HepG2 (cell line): ENCODE measurements around the gene GMFB. TPM values are rescaled to one million over a fixed set of nuclear protein-coding genes. Genes with fewer than 3 reads are reported as not detected.
A peak's percentile ranks its signal among the peaks of the same experiment; 100 is the strongest.

ENCODE experiments used
- CAMTA2 ChIP-seq: sonication (generic); formaldehyde crosslinking; IDR thresholded peaks from 2 replicates; pipeline ENCODE4 v1.4.0; 2020; ENCODE audit warnings: mild to moderate bottlenecking, missing genetic modification reagents, borderline replicate concordance
- CHD2 ChIP-seq: IDR thresholded peaks from 2 replicates; pipeline ENCODE4 v1.6.1; 2011; ENCODE audit warnings: low read depth, low read length, improper control_type of control experiment
- DZIP1 ChIP-seq: sonication (generic); formaldehyde crosslinking; IDR thresholded peaks from 2 replicates; pipeline ENCODE4 v1.5.0; 2020; ENCODE audit warnings: mild to moderate bottlenecking, missing genetic modification reagents
- KDM5B ChIP-seq: sonication (generic); formaldehyde crosslinking; IDR thresholded peaks from 2 replicates; pipeline ENCODE4 v1.4.0; 2020; ENCODE audit warnings: missing genetic modification reagents, mild to moderate bottlenecking, borderline replicate concordance
- MAX ChIP-seq: IDR thresholded peaks from 2 replicates; pipeline ENCODE4 v1.6.1; 2012; ENCODE audit warnings: inconsistent platforms
- MEF2D ChIP-seq: sonication (generic); formaldehyde crosslinking; IDR thresholded peaks from 2 replicates; pipeline ENCODE4 v1.5.1; 2020; ENCODE audit warnings: mild to moderate bottlenecking, missing genetic modification reagents
- PCBP1 ChIP-seq: fragments of 200-400 bp; formaldehyde crosslinking; IDR thresholded peaks from 2 replicates; pipeline ENCODE4 v1.6.1; 2017; ENCODE audit warnings: mild to moderate bottlenecking, low read depth, low read length, borderline replicate concordance
- RARG ChIP-seq: sonication (generic); formaldehyde crosslinking; IDR thresholded peaks from 2 replicates; pipeline ENCODE4 v1.4.0; 2020; ENCODE audit warnings: low read depth, mild to moderate bottlenecking, missing genetic modification reagents
- REST ChIP-seq, 2 experiments: IDR thresholded peaks; 2 replicates each; pipeline ENCODE4 v1.6.1; 2011 to 2012; ENCODE audit warnings: low read length in 2 of 2, borderline replicate concordance in 1 of 2, low read depth in 1 of 2, mild to moderate bottlenecking in 1 of 2, moderate library complexity in 1 of 2
- SP2 ChIP-seq: sonication (generic); formaldehyde crosslinking; IDR thresholded peaks from 2 replicates; pipeline ENCODE4 v1.5.1; 2020; ENCODE audit warnings: mild to moderate bottlenecking, missing genetic modification reagents
- SRF ChIP-seq: IDR thresholded peaks from 2 replicates; pipeline ENCODE4 v1.6.1; 2011; ENCODE audit warnings: mild to moderate bottlenecking, low read depth, low read length, moderate library complexity
- ZBTB26 ChIP-seq: IDR thresholded peaks from 2 replicates; pipeline ENCODE4 v1.6.1; 2016; ENCODE audit warnings: missing compliant biosample characterization, missing genetic modification reagents, borderline replicate concordance
- ZNF121 ChIP-seq: sonication (generic); formaldehyde crosslinking; IDR thresholded peaks from 2 replicates; pipeline ENCODE4 v1.5.0; 2020; ENCODE audit warnings: mild to moderate bottlenecking, missing genetic modification reagents
- ZNF280D ChIP-seq: sonication (generic); formaldehyde crosslinking; IDR thresholded peaks from 2 replicates; pipeline ENCODE4 v1.5.1; 2020; ENCODE audit warnings: mild to moderate bottlenecking, missing genetic modification reagents
- ZNF652 ChIP-seq: IDR thresholded peaks from 2 replicates; pipeline ENCODE4 v1.6.1; 2016; ENCODE audit warnings: low read depth, borderline replicate concordance
- ZNF749 ChIP-seq: sonication (generic); formaldehyde crosslinking; IDR thresholded peaks from 2 replicates; pipeline ENCODE4 v1.8.0; 2022; ENCODE audit warnings: mild to moderate bottlenecking, missing genetic modification reagents, moderate library complexity, borderline replicate concordance
- ZNF761 ChIP-seq: sonication (generic); formaldehyde crosslinking; conservative IDR thresholded peaks from 2 replicates; pipeline ENCODE4 v1.4.0; 2020; ENCODE audit warnings: mild to moderate bottlenecking, missing genetic modification reagents
- ZNF850 ChIP-seq: sonication (generic); formaldehyde crosslinking; conservative IDR thresholded peaks from 2 replicates; pipeline ENCODE4 v1.9.0; 2021; ENCODE audit warnings: mild to moderate bottlenecking, missing genetic modification reagents
- polyA plus RNA-seq, 8 experiments: library from polyadenylated mRNA; depleted of rRNA in 3 of 8; stranded (reverse) in 7 of 8; unstranded in 1 of 8; fragments of >200 nt; fragmentation: Illumina TruSeq in 4 of 8; extraction: Trizol in 4 of 8; gene quantifications; 2 replicates each; pipeline versions ENCODE4 v1.2.1 to v1.2.3, GENCODE V29; 2011 to 2016; ENCODE audit warnings: low read depth in 4 of 8, missing spikeins in 1 of 8, mixed read lengths in 1 of 8; ENCODE audit not compliant: insufficient read depth in 1 of 8
- total RNA-seq, 5 experiments: library from RNA; depleted of rRNA; stranded (reverse); fragments of >200 nt; fragmentation: Illumina TruSeq; extraction: Trizol; gene quantifications; 2 replicates each; pipeline ENCODE4 v1.2.3, GENCODE V29; 2016; ENCODE audit warnings: low read depth in 1 of 5

The GMFB gene
- total and polyA plus RNA-seq, 2 of the 13 experiments (the other 11 are each of a cell fraction or from before 2014, with no cell fraction given) = 17.3 to 68.2 TPM

- TF ChIP-seq ZNF652 (CRISPR knock-in tag) = no peak
- no peak for TF ChIP-seq ZNF749
- TF ChIP-seq DZIP1 (CRISPR knock-in tag) = no peak
- TF ChIP-seq ZNF761 (CRISPR knock-in tag) = 0 out of 2 replicates have a peak, but pooled peaks have one; percentile 12
- TF ChIP-seq ZNF280D (CRISPR knock-in tag) = no peak
- no peak for TF ChIP-seq KDM5B (CRISPR knock-in tag)
- TF ChIP-seq ZNF121 = 0 out of 2 replicates have a peak, but pooled peaks have one; percentile 7
- no peak for TF ChIP-seq SP2 (CRISPR knock-in tag)
- 0 out of 2 replicates have a peak, but pooled peaks have one; percentile 3 for TF ChIP-seq MEF2D (CRISPR knock-in tag)
- no peak for TF ChIP-seq MAX
- TF ChIP-seq PCBP1 = no peak
- no peak for TF ChIP-seq REST (IDR thresholded peaks at IDR 0.05; ENCODE audit: borderline replicate concordance in 1 of 2, low read depth in 1 of 2, low read length in 2 of 2)
- no peak for TF ChIP-seq CHD2
- no peak for TF ChIP-seq ZBTB26
- no peak for TF ChIP-seq SRF
- no peak for TF ChIP-seq RARG (CRISPR knock-in tag)
- no peak for TF ChIP-seq ZNF850 (CRISPR knock-in tag)
- TF ChIP-seq CAMTA2 (CRISPR knock-in tag) = no peak
Observed at GRCh38 chr14:54489318-54489683, 521 bp upstream of the GMFB start (continued).
